Dendritic cell treated with granulocyte-macrophage colony-stimulating factor and Interleukin-4, amounts not matched to agents 40 ng/mL and 50 ng/mL, for 4 days (primary cell): ENCODE measurements around the gene PEAK1.

Experiments used
- H3K27ac Mint-ChIP-seq: one replicate; pipeline ENCODE4 v1.8.0; 2022; ENCODE audit warnings: mild to moderate bottlenecking, mixed read lengths
- H3K27me3 Mint-ChIP-seq: one replicate; pipeline ENCODE4 v1.8.0; 2022; ENCODE audit warnings: mild to moderate bottlenecking, mixed read lengths
- H3K36me3 Mint-ChIP-seq: one replicate; pipeline ENCODE4 v1.8.0; 2022; ENCODE audit warnings: low read depth, mixed read lengths
- H3K4me1 Mint-ChIP-seq: one replicate; pipeline ENCODE4 v1.8.0; 2022; ENCODE audit warnings: low read depth, mixed read lengths
- H3K4me3 Mint-ChIP-seq: one replicate; pipeline ENCODE4 v1.8.0; 2022; ENCODE audit warnings: mild to moderate bottlenecking, moderate library complexity, mixed read lengths
- H3K9me3 Mint-ChIP-seq: one replicate; pipeline ENCODE4 v1.8.0; 2022; ENCODE audit warnings: mixed read lengths
- intact Hi-C: fragments of 100-400 bp; cut with micrococcal nuclease; formaldehyde crosslinking; loops from one replicate; pipeline ENCODE4 v1.15.0; 2022

Gene PEAK1

DNA sequence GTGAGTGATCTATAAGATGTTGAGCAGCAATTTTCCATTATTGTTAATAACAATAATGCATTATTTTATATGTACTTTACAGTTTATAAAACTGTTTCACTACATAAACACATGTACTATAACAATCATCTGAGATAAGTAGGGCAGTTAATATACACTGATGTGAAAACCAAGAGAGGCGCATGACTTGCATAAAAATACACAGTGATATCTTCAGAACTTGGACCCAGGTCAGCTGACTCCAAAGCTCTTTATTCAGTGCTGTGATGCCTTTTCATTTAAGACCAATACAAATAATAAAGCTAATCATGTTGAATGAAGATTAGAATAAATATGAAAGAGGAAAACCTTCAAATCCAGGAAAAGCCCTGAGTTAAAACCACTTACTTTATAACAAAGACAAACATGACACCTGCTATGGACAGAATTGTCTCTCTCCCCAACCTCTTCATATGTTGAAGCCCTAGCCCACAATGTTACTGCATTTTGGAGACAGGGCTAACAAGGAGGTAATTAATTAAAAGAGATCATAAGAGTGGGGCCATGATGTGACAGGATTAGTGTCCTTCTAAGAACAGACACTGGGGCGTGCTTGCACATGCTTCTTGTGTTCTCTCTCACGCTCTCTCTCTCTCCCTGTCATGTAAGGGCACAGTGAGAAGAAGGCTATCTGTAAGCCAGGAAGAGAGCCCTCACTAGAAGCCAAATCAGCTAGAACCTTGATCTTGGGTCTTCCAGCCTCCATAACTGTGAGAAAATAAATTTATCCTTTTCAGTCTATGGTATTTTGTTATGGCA is 293.2 kb downstream of the PEAK1 start:
- Mint-ChIP-seq H3K27me3 (no peaks in the 10 kb centered on the region), H3K4me3 (no peak overlapping the region), H3K4me1 (peaks cover 14% of the 10 kb centered on the region), H3K27ac (no peak overlapping the region), H3K36me3 (peaks cover 10% of the 10 kb centered on the region), H3K9me3 (no peaks in the 10 kb centered on the region)
- intact Hi-C loops, result no loop called here

DNA sequence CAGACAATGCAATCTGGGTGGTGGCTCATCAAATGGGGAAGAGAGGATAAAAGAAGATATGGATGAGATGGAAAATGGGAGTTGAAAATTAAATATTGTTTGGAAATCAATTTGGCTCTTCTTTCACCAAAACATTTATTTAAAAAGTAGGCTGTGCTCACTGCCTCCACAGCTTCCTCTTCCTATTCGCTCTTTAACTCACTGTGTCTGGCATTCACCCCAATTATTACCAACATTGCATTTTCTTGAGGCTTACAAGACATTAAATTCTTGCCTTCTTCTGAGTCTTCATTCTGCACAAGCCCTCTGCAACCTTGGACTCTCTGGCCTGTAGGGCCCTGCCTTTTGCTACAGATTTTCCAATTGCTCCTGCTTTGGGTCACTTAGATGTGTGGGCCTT is 296.1 kb downstream of the PEAK1 start:
- intact Hi-C loops, result no loop called here
- peak overlapping the region; percentile 5 for H3K27ac Mint-ChIP-seq
- peaks cover 14% of the 10 kb centered on the region for H3K4me1 Mint-ChIP-seq

DNA sequence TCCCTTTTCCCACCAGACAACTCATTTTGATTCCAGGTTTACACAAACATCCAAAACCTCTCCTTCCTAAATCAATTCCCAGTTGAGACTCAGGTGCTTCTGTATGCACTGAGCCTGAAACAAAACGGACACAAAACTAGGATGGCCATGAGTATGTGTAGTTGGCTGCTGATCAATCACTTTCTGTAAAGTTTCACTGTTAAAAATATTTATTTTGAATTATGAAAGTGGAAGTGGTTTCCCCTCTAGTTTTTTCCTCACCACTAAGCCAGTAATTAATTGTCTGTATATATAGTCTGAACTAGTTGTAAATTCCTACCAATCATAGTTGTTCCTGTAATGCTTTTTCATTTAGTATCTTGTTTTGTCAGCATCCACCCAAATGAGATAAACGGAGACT is 297.3 kb downstream of the PEAK1 start:
- intact Hi-C loops, result no loop called here
- Mint-ChIP-seq H3K27ac (no peak overlapping the region), H3K9me3 (no peaks in the 10 kb centered on the region), H3K36me3 (peaks cover 7% of the 10 kb centered on the region), H3K4me3 (no peak overlapping the region), H3K27me3 (no peaks in the 10 kb centered on the region), H3K4me1 (peaks cover 14% of the 10 kb centered on the region)

More for the DNA sequence above, 296.1 kb downstream of the PEAK1 start:
- Mint-ChIP-seq H3K9me3 (no peaks in the 10 kb centered on the region), H3K36me3 (peaks cover 10% of the 10 kb centered on the region), H3K27me3 (no peaks in the 10 kb centered on the region), H3K4me3 (no peak overlapping the region)

DNA sequence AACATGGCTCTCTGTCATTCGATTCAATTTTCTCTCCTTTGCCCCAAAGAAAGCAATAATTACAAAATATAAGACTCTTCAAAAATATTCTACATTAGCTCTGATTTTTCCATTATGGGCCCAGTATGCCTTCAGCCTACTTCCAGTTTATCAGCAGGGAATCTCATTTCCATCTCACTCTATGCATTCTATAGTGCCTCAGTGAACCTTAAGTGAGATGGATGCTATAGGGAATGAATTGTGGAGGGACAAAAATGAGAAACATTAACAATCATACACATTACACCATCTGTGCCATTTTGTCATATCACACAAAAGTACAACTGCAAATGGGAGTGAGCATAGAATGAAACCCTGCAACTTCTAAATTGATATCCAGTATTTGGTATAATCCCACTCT is 298.3 kb downstream of the PEAK1 start:
- no peaks in the 10 kb centered on the region for H3K27me3 Mint-ChIP-seq
- H3K9me3 Mint-ChIP-seq, result no peaks in the 10 kb centered on the region
- H3K4me3 Mint-ChIP-seq, result no peak overlapping the region
- H3K27ac Mint-ChIP-seq, result no peak overlapping the region
- intact Hi-C loops, result no loop called here
- H3K36me3 Mint-ChIP-seq, result no peaks in the 10 kb centered on the region
- peaks cover 14% of the 10 kb centered on the region for H3K4me1 Mint-ChIP-seq

DNA sequence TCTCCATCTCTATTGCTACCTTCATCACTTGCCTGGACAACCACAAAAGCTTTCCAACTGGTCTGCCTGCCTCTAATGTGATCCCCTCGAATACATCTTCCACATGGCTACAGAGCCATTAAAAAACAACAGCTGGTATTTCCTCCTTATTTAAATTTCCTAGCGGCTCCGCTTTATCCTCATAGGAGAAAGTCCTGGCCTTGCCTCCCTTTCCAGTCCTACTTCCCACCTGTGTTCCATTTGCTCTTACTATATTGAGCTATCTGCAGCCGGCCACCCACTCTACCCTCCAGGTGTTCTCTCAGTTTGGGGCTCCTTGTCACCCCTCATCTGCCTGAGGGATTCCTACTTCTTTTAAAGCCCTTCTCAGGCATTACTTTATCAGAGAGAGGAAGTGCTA is 299.3 kb downstream of the PEAK1 start:
- Mint-ChIP-seq H3K27ac (no peak overlapping the region), H3K4me3 (no peak overlapping the region), H3K4me1 (peaks cover 14% of the 10 kb centered on the region), H3K9me3 (no peaks in the 10 kb centered on the region), H3K27me3 (no peaks in the 10 kb centered on the region), H3K36me3 (no peaks in the 10 kb centered on the region)
- intact Hi-C loops, result no loop called here

DNA sequence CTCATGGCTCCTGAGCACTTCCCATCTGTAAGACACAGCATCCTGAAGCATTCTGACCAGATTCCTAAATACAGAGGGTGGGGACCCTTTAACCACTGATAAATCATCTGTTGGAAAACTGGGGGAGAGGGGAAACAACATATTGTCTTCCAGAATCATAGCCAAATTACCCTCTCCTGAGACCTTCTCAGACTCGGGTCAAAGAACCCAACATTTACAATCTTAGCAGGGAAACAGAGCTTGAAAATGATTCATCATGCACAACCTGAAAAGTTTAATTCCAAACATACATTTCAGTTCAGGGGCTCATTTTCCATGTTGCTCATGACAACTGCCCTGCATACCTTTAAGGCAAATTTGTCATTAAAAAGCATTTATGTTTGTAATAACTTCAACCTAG is 300.5 kb downstream of the PEAK1 start:
- peaks cover 11% of the 10 kb centered on the region for H3K4me1 Mint-ChIP-seq
- intact Hi-C loops, result loop anchor here (1.0 kb wide), 2 partner anchors 378 to 424 kb away; no protein-coding TSS in a partner anchor
- H3K27ac Mint-ChIP-seq, result no peak overlapping the region
- no peaks in the 10 kb centered on the region for H3K9me3 Mint-ChIP-seq
- H3K4me3 Mint-ChIP-seq, result no peak overlapping the region
- H3K36me3 Mint-ChIP-seq, result peaks cover 9% of the 10 kb centered on the region
- H3K27me3 Mint-ChIP-seq, result no peaks in the 10 kb centered on the region

DNA sequence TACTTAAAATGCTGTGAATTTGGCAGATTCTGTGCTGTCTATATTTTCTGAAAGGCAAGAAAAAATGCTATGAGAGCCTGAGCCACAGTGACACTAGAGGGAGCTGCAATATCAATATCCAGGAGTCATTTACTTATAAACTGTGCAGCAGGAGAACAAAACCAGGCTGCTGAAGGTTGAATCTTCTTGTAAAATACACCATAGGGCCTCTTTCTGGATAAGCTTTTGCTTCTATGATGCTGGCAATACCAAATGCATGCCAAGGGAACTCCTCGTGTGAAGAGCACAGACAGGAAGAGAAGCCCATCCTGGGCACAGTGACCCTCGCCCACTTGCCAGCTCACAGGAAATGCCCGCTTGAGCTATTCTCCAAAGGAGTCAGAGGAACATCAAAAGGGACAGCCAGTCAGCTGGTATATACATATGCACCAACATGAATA is 301.0 kb downstream of the PEAK1 start:
- Mint-ChIP-seq H3K4me1 (peaks cover 6% of the 10 kb centered on the region), H3K36me3 (peaks cover 14% of the 10 kb centered on the region)

DNA sequence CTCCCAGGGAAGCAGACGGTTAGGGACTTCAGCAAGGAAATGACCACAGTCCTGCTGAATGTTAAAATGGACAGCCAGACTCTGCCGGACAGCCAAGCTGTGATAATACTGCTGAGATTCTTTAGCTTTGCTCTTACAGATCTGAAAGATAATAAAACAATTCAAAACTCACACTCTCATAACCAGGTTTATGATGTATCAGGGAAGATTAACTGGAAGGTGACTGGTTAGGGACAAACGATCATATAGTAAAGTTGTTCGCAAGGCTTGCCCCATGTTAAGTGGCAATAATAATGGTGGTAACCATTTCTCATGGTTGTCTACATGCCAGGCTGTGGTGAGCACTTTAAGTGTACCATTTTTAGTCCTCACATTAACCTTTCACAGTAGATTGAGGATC is 304.7 kb downstream of the PEAK1 start:
- no peak overlapping the region for H3K4me3 Mint-ChIP-seq
- no peak overlapping the region for H3K27ac Mint-ChIP-seq
- H3K9me3 Mint-ChIP-seq, result no peaks in the 10 kb centered on the region

More for the DNA sequence above, 301.0 kb downstream of the PEAK1 start:
- intact Hi-C loops, result loop anchor here (1.0 kb wide), 2 partner anchors 378 to 424 kb away; no protein-coding TSS in a partner anchor
- no peak overlapping the region for H3K27ac Mint-ChIP-seq
- no peaks in the 10 kb centered on the region for H3K9me3 Mint-ChIP-seq
- no peak overlapping the region for H3K4me3 Mint-ChIP-seq
- no peaks in the 10 kb centered on the region for H3K27me3 Mint-ChIP-seq

DNA sequence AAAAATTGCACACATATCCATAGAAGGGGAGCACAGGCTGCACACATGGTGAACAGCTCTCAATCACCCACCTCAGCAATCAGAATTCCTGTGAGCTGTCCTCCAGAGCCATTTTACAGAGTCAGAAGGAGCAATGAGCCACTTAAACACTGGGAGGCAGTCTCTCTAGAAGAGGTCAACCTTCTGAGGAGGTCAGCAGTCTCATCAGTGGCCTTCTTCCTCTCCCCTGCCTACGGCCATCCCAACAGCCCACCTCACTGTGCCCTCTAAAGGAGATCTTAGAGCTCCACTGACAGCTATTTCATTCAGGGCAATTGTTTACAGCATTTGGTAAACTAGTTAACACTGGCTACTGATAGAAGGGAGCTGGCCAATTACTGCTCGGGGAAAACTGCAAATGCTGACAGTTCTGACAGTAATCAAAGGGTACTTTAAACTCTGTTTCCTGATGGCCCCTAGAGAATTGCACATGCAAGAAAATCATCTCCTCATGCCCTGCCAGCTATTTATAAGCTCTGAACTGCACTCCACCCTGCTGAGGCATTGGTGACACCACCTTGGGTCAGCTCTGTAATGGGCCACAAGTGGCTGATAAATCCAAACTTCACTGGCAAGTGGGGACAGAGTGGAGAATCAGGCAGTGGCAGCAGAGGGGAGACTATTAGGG is 306.9 kb downstream of the PEAK1 start:
- H3K9me3 Mint-ChIP-seq, result no peaks in the 10 kb centered on the region
- peaks cover 23% of the 10 kb centered on the region for H3K36me3 Mint-ChIP-seq
- H3K27ac Mint-ChIP-seq, result no peak overlapping the region
- H3K27me3 Mint-ChIP-seq, result no peaks in the 10 kb centered on the region
- no peak overlapping the region for H3K4me3 Mint-ChIP-seq
- H3K4me1 Mint-ChIP-seq, result no peaks in the 10 kb centered on the region
- intact Hi-C loops, result no loop called here

More for the DNA sequence above, 304.7 kb downstream of the PEAK1 start:
- H3K27me3 Mint-ChIP-seq, result no peaks in the 10 kb centered on the region
- H3K36me3 Mint-ChIP-seq, result peaks cover 23% of the 10 kb centered on the region
- H3K4me1 Mint-ChIP-seq, result no peaks in the 10 kb centered on the region
- intact Hi-C loops, result no loop called here

DNA sequence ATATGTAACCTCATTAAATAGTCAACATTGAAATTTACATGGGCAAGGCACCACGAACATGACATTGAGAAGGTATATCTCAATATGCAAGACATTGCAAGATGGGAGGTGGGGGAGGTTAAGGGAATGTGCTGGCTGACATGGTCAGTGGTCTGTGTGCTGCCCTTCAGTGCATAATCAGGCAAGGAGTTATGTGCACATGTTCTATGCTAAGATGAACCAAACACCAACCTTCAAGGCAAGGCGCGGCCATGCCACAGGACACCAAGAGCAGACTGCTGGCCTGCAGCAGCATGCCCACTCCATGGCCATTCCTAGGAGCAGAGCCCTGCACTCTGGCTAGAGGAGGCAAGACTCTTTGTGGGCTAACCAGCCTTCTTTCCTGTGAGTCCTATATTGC is 308.1 kb downstream of the PEAK1 start:
- Mint-ChIP-seq H3K27me3 (no peaks in the 10 kb centered on the region), H3K9me3 (no peaks in the 10 kb centered on the region), H3K4me3 (no peak overlapping the region), H3K4me1 (no peaks in the 10 kb centered on the region), H3K36me3 (peaks cover 23% of the 10 kb centered on the region), H3K27ac (no peak overlapping the region)
- intact Hi-C loops, result no loop called here

DNA sequence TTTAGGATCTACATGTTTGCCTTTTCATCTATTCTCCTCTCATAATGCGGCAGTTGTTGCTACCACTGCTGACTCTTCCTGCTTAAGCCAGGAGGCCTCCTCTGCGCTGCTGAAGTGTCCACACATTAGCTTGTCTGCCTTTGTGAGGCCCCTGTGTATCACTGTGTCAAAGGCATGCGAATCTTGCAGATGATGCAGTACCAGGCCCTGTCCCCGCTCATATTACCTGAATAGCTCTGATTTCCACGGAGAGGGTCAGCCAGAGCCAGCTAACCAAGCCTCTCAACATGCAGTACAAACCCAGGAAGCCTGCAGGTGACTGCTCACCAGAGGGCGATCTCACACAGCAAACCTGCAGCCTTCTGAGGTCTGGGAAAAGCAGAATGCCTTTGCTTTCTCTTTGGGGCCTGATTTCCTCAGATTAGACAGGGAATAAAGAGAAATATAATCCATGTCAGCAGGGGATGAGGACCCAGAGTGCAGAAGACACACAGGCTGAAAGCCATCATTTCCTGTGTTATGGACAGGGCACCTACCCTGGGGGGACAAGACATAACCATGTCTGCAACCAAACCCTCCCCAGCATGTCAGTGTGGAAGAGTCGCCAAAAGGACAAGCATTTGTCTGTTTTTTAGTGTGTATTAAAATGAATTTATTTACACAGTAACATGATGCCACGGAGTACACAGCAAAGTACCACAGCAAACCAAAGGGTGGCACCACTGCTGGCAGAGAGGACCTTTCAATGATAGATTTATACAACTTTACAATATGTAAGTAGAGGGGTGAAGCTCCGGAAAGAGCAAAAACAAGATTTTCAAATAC is 312.2 kb downstream of the PEAK1 start:
- H3K9me3 Mint-ChIP-seq, result no peaks in the 10 kb centered on the region
- H3K27me3 Mint-ChIP-seq, result no peaks in the 10 kb centered on the region
- H3K36me3 Mint-ChIP-seq, result no peaks in the 10 kb centered on the region
- H3K4me1 Mint-ChIP-seq, result no peaks in the 10 kb centered on the region
- H3K4me3 Mint-ChIP-seq, result no peak overlapping the region
- intact Hi-C loops, result no loop called here
- no peak overlapping the region for H3K27ac Mint-ChIP-seq

DNA sequence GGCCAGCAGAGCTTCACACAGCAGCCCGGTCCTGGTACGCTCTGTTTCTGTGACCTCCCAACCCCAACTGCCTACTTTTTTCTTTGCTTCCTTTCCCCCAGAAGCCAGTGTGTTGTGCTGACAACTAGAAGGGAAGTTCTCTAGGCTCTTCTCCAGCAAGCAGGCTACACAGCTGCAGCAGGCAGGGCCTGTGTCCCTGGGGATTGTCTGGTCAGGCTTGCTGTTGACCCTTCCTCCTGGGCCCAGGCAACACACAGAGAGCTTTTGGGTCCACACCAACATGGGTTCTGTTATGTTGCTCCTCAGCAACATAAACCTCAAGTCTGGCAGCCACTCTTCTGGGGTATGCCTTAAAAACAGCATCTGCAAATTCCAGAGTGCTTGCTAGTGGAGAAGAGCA is 312.8 kb downstream of the PEAK1 start:
- no peaks in the 10 kb centered on the region for H3K4me1 Mint-ChIP-seq
- no peak overlapping the region for H3K27ac Mint-ChIP-seq
- no peaks in the 10 kb centered on the region for H3K27me3 Mint-ChIP-seq
- no peak overlapping the region for H3K4me3 Mint-ChIP-seq
- no peaks in the 10 kb centered on the region for H3K36me3 Mint-ChIP-seq
- no peaks in the 10 kb centered on the region for H3K9me3 Mint-ChIP-seq
- intact Hi-C loops, result no loop called here

DNA sequence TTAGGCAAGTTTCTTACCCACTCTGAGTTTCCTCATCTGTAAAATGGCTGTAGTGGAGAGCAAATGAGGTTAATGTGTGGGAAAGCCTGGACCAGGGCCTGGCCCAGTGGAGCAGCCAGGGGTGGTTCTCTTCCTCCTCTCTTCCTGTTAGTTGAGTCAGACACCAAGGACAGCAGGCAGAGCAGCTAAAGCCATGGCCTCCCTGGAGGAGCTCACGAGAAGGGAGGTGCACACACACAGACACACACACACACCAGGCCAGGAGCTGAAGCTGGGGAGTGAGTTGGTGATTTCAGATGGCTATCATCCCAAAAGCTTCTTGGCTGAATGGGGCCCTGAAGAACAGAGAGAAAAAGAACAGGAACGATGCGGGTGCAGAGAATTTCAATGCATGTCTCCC is 315.7 kb downstream of the PEAK1 start:
- intact Hi-C loops, result no loop called here
- no peaks in the 10 kb centered on the region for H3K9me3 Mint-ChIP-seq

More for the DNA sequence above, 315.7 kb downstream of the PEAK1 start:
- Mint-ChIP-seq H3K4me3 (no peak overlapping the region), H3K27ac (no peak overlapping the region), H3K27me3 (no peaks in the 10 kb centered on the region), H3K36me3 (no peaks in the 10 kb centered on the region), H3K4me1 (no peaks in the 10 kb centered on the region)
